HS-5 (cell line): ENCODE measurements around the gene EPM2AIP1.
"Not testable (repeated sequence)": the region's sequence is repeated elsewhere in the genome, so short reads cannot be mapped to it uniquely, and the experiment has no call there.

Source experiments
- DNase-seq: peaks from one replicate; pipeline ENCODE4 v3.0.0-alpha.2; 2012; ENCODE audit warnings: low read depth

The EPM2AIP1 gene

DNA sequence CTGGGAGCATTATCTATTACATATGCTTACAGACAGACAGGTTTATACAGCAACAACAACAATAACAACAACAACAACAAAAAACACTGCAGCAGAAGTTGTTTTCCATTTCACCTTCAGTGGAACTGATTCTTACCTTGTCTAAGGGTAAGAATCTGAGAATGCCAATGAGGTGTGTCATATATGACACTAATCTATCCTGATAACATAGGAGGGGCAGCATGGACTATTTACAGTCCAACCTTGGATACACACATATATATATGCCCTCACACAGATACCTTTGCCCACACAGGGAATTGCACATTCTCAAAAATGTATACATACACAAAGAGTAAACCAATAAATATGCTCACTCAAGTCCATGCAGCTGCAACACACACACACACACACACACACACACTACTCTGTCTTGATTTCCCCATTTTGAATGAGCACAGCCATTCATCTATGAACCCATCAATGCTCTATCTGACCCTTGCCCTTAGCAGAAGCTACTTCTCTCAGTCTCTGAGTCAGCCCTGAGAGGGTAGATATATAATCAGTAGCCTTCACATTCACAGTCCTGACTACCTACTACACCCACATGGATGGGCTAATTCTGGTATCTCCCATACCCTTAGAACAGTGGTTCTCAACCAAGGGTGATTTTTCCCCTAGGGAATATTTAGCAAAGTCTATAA, 38.3 kb downstream of the EPM2AIP1 start:
- DNase-seq: no peak

DNA sequence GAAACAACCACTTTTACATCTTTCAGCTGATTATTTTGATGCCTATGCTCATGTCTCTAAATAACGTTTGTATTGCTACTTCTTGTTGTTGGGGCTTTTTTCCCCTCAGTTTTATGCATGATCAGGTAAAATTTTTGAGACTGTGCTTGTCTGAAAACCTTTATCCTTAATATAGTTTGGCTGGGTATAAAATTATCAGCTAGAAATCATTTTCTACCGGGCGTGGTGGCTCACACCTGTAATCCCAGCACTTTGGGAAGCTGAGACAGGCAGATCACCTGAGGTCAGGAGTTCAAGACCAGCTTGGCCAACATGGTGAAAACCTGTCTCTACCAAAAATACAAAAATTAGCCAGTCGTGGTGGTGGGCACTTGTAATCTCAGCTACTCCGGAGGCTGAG, 45.1 kb downstream of the EPM2AIP1 start:
- not testable (repeated sequence) for DNase-seq

DNA sequence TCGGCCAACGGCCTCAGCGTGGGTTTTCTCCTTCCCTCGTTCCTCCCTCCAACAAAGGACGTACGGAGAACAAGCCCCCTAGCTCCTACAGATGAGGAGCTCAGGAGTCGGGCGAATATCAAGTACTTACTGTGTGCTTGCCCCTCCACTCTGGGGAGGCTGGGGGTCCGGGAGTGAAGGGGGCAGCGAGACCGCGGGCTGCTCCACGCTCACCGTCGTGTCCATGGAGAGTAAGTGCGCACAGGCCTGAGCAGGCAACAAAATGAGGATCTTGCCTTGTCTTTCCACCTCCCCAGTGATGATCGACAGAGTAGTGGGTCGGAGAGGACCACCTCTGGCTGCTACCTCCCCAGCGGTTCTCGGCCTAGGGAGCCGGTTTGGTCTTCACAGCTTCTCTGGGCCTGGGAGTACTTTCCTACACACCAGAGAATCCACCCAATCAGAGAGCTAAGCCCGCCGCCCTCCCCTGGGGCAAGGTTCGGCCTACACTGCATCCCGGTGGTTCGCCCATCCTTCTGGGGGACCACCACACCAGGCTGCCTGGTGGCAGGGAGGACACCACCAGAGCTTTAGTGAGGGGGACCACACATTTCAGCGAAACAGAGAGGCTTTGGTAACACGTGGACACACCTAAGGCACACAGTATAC, 47.5 kb downstream of the EPM2AIP1 start:
- no peak for DNase-seq

DNA sequence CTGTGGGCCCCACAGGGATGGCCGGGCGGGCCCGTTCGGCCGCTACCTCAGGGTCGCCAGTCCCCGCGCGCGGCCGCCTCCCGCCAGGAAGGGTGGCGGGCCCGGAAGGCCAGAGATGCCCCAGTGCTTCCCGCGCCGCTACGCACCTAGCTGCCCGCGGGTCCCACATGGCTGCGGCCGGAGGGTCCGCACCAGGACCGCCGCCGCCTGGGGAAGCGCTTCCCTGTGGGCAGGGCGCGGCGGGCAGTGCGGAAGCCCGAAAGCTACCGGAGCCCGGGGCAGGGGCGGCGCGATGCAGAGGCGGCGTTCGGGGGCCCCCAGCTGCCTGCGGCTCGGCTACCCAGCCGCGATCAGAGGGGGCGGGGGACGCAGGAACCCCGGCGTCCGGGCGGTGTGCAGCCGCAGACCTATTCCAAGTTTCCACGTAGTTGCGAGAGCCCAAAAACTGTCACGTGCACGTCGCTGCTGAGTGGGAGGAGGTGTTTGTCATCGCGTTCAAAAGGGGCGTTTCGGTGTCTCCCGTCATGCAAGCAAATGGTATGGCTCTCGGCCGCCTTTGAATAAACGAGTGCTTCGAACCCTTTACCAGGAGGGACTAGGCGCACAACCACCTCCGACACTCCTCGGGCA, 48.2 kb downstream of the EPM2AIP1 start, which contains the start of gene TRANK1:
Gene TRANK1 (minus strand): TSS at position 414 of the 630 bp plus-strand sequence. CDS start 245 bp downstream, at position 169.
- no peak for DNase-seq

DNA sequence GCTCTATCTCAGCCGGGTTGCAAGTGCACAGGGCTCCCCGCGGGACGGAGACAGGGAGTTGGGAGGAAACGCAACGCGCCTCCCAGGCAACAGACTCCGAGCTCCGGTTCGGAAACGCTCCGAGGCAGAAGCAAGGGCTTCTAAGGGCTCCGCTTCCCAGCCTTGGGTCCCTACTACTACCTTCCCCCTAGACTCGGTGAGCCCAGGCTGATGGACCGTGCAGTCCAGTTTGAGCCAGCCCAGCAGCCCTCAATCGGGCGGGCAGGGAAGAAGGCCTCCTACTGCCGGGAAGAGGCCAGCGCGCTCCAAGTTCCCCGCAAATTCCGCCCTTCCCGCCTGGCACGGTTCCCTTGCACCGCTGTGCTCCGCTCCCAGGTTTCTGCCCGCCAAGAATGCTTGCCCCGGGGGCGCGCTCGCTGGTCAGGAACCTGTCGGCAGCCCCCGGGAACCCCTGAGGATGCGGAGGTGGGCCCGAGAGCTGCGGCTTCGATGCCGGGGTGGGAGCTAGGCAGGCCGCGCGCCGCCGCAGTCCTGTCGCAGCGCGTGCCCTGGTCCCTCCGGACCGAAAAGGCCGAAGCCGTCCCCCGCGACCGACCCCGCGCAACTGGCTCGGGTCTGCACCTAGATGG, 48.8 kb downstream of the EPM2AIP1 start:
- DNase-seq: peak; percentile 28

DNA sequence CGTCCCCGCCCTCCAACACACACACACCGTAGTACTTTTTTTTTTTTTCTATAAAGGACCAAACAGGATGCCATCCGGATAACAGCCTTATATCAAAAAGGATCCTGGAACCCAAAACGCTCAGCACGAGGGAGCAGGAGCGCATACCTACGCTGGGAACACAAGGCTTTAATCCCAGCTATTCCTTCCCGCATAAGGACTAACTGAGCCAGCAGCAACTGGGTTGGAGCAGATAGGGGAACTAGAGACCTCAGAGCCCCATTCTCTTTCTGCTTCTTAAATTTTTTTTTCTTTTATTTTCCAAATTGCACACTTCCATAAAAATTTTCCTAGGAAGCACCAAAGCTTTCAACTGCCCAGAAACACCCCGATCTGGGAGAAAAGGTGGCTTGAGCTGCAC, 49.3 kb downstream of the EPM2AIP1 start:
- no peak for DNase-seq

DNA sequence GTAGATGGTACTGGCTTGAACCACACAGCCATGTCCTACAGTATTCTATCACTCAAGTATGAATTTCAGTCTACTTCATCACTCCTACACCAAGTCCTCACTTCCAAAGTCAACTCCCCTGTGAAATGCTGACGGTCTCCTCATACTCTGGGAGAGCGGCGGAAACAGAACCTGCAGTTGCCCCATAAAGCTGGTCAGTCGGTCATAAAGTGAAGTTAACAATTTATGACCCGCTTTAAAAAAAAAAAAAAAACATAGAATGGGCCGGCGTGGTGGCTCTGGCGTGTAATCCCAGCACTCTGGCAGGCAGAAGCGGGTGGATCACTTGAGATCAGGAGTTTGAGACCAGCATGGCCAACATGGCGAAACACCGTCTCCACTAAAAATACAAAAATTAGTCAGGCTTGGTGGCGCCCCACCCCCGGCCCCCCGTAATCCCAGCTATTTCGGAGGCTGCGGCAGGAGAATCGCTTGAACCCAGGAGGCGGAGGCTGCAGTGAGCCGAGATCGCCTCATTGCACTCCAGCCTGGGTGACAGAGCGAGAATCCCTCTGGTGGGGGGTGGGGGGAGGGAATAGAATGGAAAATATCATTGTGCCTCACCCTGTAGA, 50.2 kb downstream of the EPM2AIP1 start:
- no peak for DNase-seq

DNA sequence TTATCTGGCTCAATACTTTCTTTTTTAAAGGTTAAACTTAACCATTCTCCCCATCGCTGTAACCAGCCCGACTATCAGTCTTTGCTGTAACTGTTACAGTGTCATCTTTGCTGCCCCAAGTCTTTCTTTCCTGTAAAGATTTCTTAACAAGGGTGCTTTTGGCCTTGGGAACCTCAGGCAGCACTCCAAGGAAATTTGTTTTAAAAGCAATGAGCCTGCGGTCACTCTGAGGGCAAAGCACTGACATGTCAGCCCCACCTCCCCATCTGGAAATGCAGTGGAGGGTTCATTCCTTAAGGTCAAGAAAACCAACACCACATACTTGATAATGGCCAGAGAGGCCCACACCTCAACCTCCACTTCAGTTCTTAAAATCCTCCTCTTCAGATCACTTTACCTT, 51.3 kb downstream of the EPM2AIP1 start:
- no peak for DNase-seq

DNA sequence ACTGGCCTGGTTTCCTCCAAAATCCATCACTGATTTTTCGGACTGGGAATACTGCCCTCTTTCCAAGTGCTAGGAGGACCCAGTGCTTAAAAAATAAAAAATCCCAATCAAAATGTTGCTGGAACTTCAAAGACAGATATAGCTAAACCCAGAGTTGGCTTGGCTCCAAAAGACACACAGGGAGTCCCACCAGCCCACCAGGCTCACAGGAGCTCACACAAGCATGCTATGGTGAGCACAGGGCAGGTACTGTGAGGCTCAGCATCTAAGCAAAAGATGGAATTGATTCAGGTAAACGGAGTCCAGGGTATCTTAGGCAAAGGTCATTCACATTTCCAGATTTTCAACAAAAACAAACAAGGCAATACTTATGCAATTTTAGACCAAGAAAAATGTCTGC, 51.8 kb downstream of the EPM2AIP1 start:
- no peak for DNase-seq

DNA sequence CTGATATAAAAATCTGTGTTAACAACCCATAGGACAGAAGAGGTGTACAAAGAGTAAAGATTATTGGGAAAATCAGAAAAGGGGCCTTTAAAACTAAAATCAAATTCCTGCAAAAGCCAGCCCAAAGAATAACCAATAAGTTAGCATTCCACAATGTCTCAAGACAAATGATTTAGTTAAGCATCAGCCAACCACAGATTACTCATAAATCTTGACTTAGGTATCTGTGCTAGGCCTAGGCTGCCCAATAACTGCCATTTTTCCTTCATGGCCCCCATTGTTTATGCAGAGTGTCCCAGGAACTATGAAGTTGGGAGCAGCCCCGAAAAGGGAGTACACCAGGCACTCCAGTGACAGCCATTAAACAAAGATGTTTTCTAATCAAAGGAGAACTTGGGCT, 55.4 kb downstream of the EPM2AIP1 start:
- DNase-seq: no peak
